AG09319 (cell line): Measurements from ENCODE around the gene CD81.

Experiments used
- DNase-seq: peaks from one replicate; pipeline ENCODE4 v3.0.0-alpha.2; 2010; ENCODE audit warnings: low read depth; ENCODE audit errors: extremely low read depth
- TF ChIP-seq, protein P1 (sequence below): IDR thresholded peaks from 2 replicates; pipeline ENCODE4 v1.5.1; 2011; ENCODE audit warnings: low read depth, mild to moderate bottlenecking, inconsistent platforms, low read length, moderate library complexity

The CD81 gene

GRCh38 chr11:2366276-2366675 lies 10.8 kb upstream of the CD81 start:
- TF ChIP-seq, protein P1, sequence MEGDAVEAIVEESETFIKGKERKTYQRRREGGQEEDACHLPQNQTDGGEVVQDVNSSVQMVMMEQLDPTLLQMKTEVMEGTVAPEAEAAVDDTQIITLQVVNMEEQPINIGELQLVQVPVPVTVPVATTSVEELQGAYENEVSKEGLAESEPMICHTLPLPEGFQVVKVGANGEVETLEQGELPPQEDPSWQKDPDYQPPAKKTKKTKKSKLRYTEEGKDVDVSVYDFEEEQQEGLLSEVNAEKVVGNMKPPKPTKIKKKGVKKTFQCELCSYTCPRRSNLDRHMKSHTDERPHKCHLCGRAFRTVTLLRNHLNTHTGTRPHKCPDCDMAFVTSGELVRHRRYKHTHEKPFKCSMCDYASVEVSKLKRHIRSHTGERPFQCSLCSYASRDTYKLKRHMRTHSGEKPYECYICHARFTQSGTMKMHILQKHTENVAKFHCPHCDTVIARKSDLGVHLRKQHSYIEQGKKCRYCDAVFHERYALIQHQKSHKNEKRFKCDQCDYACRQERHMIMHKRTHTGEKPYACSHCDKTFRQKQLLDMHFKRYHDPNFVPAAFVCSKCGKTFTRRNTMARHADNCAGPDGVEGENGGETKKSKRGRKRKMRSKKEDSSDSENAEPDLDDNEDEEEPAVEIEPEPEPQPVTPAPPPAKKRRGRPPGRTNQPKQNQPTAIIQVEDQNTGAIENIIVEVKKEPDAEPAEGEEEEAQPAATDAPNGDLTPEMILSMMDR = no peak
- no peak for DNase-seq

DNA sequence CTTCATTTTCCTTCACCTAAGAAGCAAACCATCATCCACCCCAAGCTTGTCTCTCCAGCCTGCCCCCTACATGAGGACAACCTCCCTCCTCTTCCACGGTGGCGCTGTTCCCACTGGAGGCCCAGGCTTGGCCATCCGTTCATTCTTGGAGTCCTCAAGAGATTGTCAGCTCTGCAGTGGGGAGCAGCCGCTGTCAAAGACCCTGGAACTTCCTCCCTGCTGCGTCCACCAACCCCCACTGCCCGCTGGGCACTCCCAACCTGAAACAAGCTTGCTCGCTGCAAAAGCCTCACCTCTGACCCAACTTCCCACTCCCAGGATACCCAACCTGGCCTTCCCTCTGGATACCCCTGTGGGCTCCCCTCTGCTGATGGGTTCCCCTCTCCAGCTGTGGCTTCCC lies 10.4 kb upstream of the CD81 start:
- TF ChIP-seq, protein P1 = no peak
- DNase-seq = no peak

DNA sequence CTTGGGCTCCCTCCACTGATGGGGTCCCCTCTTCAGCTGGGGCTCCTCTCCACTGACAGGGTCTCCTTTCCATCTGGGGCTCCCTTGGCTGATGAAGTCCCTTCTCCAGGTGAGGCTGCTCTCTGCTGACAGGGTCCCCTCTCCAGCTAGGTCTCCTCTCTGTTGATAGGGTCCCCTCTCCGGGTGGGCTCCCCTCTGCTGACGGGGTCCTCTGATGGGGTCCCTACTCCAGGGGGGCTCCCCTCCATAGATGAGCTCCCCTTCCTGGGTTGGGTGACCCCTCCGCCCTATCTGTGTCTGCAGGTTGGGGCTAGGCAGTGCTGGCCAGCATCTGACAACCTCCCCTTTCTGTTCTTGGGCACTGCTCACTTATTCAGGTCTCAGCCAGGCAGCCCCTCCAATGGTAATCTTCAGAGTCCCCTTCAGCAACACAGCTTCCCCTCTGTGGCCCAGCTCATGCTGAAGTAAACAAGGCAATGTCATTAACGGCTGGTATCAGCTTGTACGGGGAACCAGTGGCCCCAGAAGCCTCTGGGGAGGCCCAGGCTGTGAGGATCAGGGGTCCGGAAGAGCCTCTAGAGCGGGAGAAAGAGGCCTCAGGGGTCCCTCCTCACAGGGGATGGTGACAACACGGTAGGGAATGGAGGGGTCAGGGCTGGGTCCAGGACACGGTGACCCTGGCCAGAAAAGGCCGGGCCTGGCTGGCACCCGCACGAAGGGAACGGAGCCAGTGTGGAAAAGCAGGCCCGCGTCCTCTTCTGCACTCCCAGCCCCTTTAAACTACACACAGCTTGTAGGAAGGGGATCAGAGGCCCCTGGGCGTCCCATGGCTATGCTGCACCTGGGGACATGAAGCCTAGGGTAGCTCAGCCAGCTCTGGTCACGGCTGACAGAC lies 9.6 kb upstream of the CD81 start:
- no peak for DNase-seq
- TF ChIP-seq, protein P1 = no peak

DNA sequence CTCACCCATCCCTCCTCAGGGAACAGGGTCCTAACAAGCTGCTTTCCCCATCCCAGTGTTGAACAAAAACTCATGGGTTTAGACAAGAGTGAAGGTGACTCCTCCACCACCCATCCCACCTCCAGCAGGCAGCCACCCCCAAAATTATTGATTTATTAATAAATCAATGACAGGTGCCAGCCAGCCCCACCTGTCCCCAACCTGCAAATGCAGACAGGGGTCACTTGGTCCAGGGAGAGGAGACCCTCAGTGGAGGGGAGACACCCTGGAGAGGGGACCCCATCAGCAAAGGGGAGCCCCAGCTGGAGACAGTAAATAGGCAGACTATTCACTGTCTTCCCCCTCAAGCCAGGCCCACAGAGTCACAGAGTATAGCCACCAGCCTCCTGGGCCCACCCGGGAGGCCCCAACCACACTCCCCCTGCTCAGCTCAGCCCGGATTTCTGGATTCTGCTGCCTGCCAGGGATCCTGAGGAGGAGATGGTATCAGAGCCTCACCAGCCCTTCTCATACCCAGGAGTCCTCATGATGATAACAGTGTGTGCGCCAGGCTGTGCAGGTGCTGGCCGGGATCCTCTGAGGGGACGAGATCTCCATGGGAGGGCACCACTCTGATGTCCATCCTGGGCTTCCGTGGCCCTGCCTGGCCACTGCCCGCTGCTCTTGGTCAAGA lies 8.8 kb upstream of the CD81 start:
- no peak for DNase-seq
- TF ChIP-seq, protein P1 = no peak

- TF ChIP-seq, protein P1 = no peak
- no peak for DNase-seq
Observed at GRCh38 chr11:2368851-2369180, 8.3 kb upstream of the CD81 start.

GRCh38 chr11:2369320-2369719 lies 7.8 kb upstream of the CD81 start:
- DNase-seq = no peak
- TF ChIP-seq, protein P1 = no peak

GRCh38 chr11:2369896-2370295 lies 7.2 kb upstream of the CD81 start:
- DNase-seq = no peak
- TF ChIP-seq, protein P1 = no peak
